Neural progenitor cell (in vitro differentiated cells): ENCODE data around the gene TEAD1. TPM values are rescaled to one million over a fixed set of nuclear protein-coding genes. Genes with fewer than 3 reads are reported as not detected.

Source experiments
- DNase-seq: peaks from one replicate; pipeline ENCODE4 v3.0.0-alpha.2; 2016; ENCODE audit warnings: low spot score
- H2AFZ ChIP-seq: fragments of 200-600 bp; sonication (generic); replicated peaks from 2 replicates; pipeline ENCODE4 v1.6.1; 2016; ENCODE audit warnings: antibody characterized with exemption
- H3F3A ChIP-seq: fragments of 200-600 bp; sonication (generic); 2 replicates; pipeline ENCODE4 v1.6.1; 2016; ENCODE audit warnings: antibody characterized with exemption, low read depth
- H3K27ac ChIP-seq: fragments of 200-600 bp; sonication (generic); 2 replicates; pipeline ENCODE4 v1.5.1; 2016; ENCODE audit warnings: mild to moderate bottlenecking
- H3K27me3 ChIP-seq: fragments of 200-600 bp; sonication (generic); 2 replicates; pipeline ENCODE4 v1.6.1; 2016; ENCODE audit warnings: mild to moderate bottlenecking, moderate library complexity
- H3K36me3 ChIP-seq: fragments of 200-600 bp; sonication (generic); 2 replicates; pipeline ENCODE4 v1.5.1; 2016
- H3K4me1 ChIP-seq: fragments of 200-600 bp; sonication (generic); 2 replicates; pipeline ENCODE4 v1.6.1; 2016; ENCODE audit warnings: mixed run types
- H3K4me2 ChIP-seq: fragments of 200-600 bp; sonication (generic); 2 replicates; pipeline ENCODE4 v1.6.1; 2016
- H3K4me3 ChIP-seq: fragments of 200-600 bp; sonication (generic); 2 replicates; pipeline ENCODE4 v1.5.1; 2016
- H3K79me2 ChIP-seq: fragments of 200-600 bp; sonication (generic); 2 replicates; pipeline ENCODE4 v1.6.1; 2016; ENCODE audit warnings: low read depth
- H3K9ac ChIP-seq: fragments of 200-600 bp; sonication (generic); 2 replicates; pipeline ENCODE4 v1.6.1; 2016
- H3K9me3 ChIP-seq: fragments of 200-600 bp; sonication (generic); 2 replicates; pipeline ENCODE4 v1.5.1; 2016; ENCODE audit warnings: low read depth
- H4K20me1 ChIP-seq: fragments of 200-600 bp; sonication (generic); 2 replicates; pipeline ENCODE4 v1.6.1; 2016; ENCODE audit warnings: low read depth
- H3K27ac Mint-ChIP-seq: 3 replicates; pipeline ENCODE4 v1.8.0; 2021; ENCODE audit warnings: mixed read lengths
- H3K27me3 Mint-ChIP-seq: 2 replicates; pipeline ENCODE4 v1.8.0; 2022; ENCODE audit warnings: low read depth, mild to moderate bottlenecking, inconsistent platforms, moderate library complexity, mixed read lengths; ENCODE audit not compliant: insufficient read depth
- H3K36me3 Mint-ChIP-seq: 3 replicates; pipeline ENCODE4 v1.8.0; 2021; ENCODE audit warnings: mixed read lengths
- H3K4me1 Mint-ChIP-seq: 3 replicates; pipeline ENCODE4 v1.8.0; 2021; ENCODE audit warnings: mixed read lengths
- H3K4me3 Mint-ChIP-seq: 3 replicates; pipeline ENCODE4 v1.8.0; 2021; ENCODE audit warnings: mild to moderate bottlenecking, moderate library complexity, mixed read lengths
- H3K9me3 Mint-ChIP-seq: 3 replicates; pipeline ENCODE4 v1.8.0; 2020; ENCODE audit warnings: mixed read lengths
- CTCF ChIP-seq: fragments of 200-600 bp; sonication (generic); IDR thresholded peaks from 2 replicates; pipeline ENCODE4 v1.5.1; 2017; ENCODE audit warnings: antibody characterized with exemption, mild to moderate bottlenecking
- EZH2 ChIP-seq: fragments of 200-600 bp; sonication (generic); IDR thresholded peaks from 2 replicates; pipeline ENCODE4 v1.6.1; 2017; ENCODE audit warnings: antibody characterized with exemption, mild to moderate bottlenecking, moderate library complexity
- EZH2phosphoT487 ChIP-seq: fragments of 200-600 bp; sonication (generic); IDR thresholded peaks from 2 replicates; pipeline ENCODE4 v1.6.1; 2017; ENCODE audit warnings: antibody characterized with exemption
- total RNA-seq: library from RNA; depleted of rRNA; stranded (reverse); fragments of >200 nt; gene quantifications from 2 replicates; pipeline ENCODE4 v1.2.3, GENCODE V29; 2015; ENCODE audit warnings: low replicate concordance

Gene TEAD1
- total RNA-seq, 1 donor from 2014 or later, result 98.3 TPM

GRCh38 chr11:12678092-12678491 is 3.9 kb downstream of the TEAD1 start:
- Mint-ChIP-seq H3K27me3 (peaks cover 2% of the 10 kb centered on the region), H3K9me3 (no peaks in the 10 kb centered on the region), H3K36me3 (peaks cover 10% of the 10 kb centered on the region), H3K4me3 (peak overlapping the region; percentile 99), H3K4me1 (peaks cover 70% of the 10 kb centered on the region), H3K27ac (no peak overlapping the region)
- H2AFZ ChIP-seq, result no peak overlapping the region
- H3K27me3 ChIP-seq, result peaks cover 4% of the 10 kb centered on the region
- H3K79me2 ChIP-seq, result peaks cover 79% of the 10 kb centered on the region
- peaks cover 79% of the 10 kb centered on the region for H4K20me1 ChIP-seq
- H3F3A ChIP-seq, result peaks cover 37% of the 10 kb centered on the region
- H3K4me3 ChIP-seq, result peak overlapping the region; percentile 83
- no peak for DNase-seq
- TF ChIP-seq EZH2 (no peak), EZH2phosphoT487 (no peak), CTCF (no peak)
- H3K9me3 ChIP-seq, result no peaks in the 10 kb centered on the region
- H3K4me1 ChIP-seq, result peaks cover 64% of the 10 kb centered on the region
- peak overlapping the region; percentile 84 for H3K4me2 ChIP-seq
- H3K36me3 ChIP-seq, result no peaks in the 10 kb centered on the region
- no peak overlapping the region for H3K27ac ChIP-seq
- H3K9ac ChIP-seq, result no peak overlapping the region

GRCh38 chr11:12678991-12679390 is 4.8 kb downstream of the TEAD1 start:
- H3K27me3 Mint-ChIP-seq, result peaks cover 2% of the 10 kb centered on the region
- no peak for DNase-seq
- peak overlapping the region; percentile 99 for H3K4me3 Mint-ChIP-seq
- no peaks in the 10 kb centered on the region for H3K9me3 Mint-ChIP-seq
- Histone ChIP-seq H3K9me3 (no peaks in the 10 kb centered on the region), H3K9ac (no peak overlapping the region), H3K79me2 (peaks cover 88% of the 10 kb centered on the region), H2AFZ (no peak overlapping the region), H3F3A (peaks cover 35% of the 10 kb centered on the region), H4K20me1 (peaks cover 88% of the 10 kb centered on the region), H3K36me3 (no peaks in the 10 kb centered on the region), H3K27ac (peak overlapping the region; percentile 7), H3K4me2 (peak overlapping the region; percentile 84), H3K27me3 (no peaks in the 10 kb centered on the region), H3K4me3 (peak overlapping the region; percentile 83), H3K4me1 (peaks cover 68% of the 10 kb centered on the region)
- peaks cover 74% of the 10 kb centered on the region for H3K4me1 Mint-ChIP-seq
- H3K36me3 Mint-ChIP-seq, result peaks cover 15% of the 10 kb centered on the region
- TF ChIP-seq EZH2 (no peak), EZH2phosphoT487 (no peak), CTCF (no peak)
- H3K27ac Mint-ChIP-seq, result no peak overlapping the region

GRCh38 chr11:12679471-12679870 is 5.2 kb downstream of the TEAD1 start:
- peak overlapping the region; percentile 83 for H3K4me3 ChIP-seq

More at GRCh38 chr11:12679471-12679870, 5.2 kb downstream of the TEAD1 start:
- peak overlapping the region; percentile 83 for H3K27ac ChIP-seq
- H3K36me3 Mint-ChIP-seq, result peaks cover 17% of the 10 kb centered on the region
- no peaks in the 10 kb centered on the region for H3K27me3 ChIP-seq
- peaks cover 72% of the 10 kb centered on the region for H3K4me1 ChIP-seq
- DNase-seq, result no peak
- peaks cover 79% of the 10 kb centered on the region for H3K4me1 Mint-ChIP-seq
- H3K79me2 ChIP-seq, result peaks cover 92% of the 10 kb centered on the region
- H3K27me3 Mint-ChIP-seq, result peaks cover 2% of the 10 kb centered on the region
- peaks cover 92% of the 10 kb centered on the region for H4K20me1 ChIP-seq
- H3K9me3 Mint-ChIP-seq, result no peaks in the 10 kb centered on the region
- H3K4me3 Mint-ChIP-seq, result peak overlapping the region; percentile 99
- H3K36me3 ChIP-seq, result no peaks in the 10 kb centered on the region
- no peaks in the 10 kb centered on the region for H3K9me3 ChIP-seq
- peaks cover 35% of the 10 kb centered on the region for H3F3A ChIP-seq
- no peak overlapping the region for H2AFZ ChIP-seq
- no peak overlapping the region for H3K9ac ChIP-seq
- TF ChIP-seq EZH2 (no peak), CTCF (no peak), EZH2phosphoT487 (no peak)
- H3K27ac Mint-ChIP-seq, result no peak overlapping the region
- H3K4me2 ChIP-seq, result peak overlapping the region; percentile 84
